GM23338 (cell line): ENCODE results near the gene SLC12A5.

ENCODE experiments used
- CTCF ChIP-seq, 2 experiments: fragments of 200-600 bp in 1 of 2; sonication (generic) in 1 of 2; conservative IDR thresholded peaks; 2 replicates each; pipeline versions ENCODE4 v1.5.1 to v1.6.1; 2016 to 2017; ENCODE audit warnings: antibody characterized with exemption in 2 of 2, low read depth in 2 of 2, mild to moderate bottlenecking in 2 of 2, moderate library complexity in 1 of 2
- JUNB ChIP-seq: IDR thresholded peaks from one replicate; pipeline ENCODE4 v1.6.1; 2016; ENCODE audit warnings: antibody characterized with exemption; ENCODE audit not compliant: unreplicated experiment
- POLR2AphosphoS5 ChIP-seq: IDR thresholded peaks from 2 replicates; pipeline ENCODE4 v1.6.1; 2016; ENCODE audit warnings: antibody characterized with exemption, low read depth
- REST ChIP-seq: IDR thresholded peaks from one replicate; pipeline ENCODE4 v1.6.1; 2018; ENCODE audit warnings: antibody characterized with exemption; ENCODE audit not compliant: unreplicated experiment
- ZNF331 ChIP-seq: fragments of 250-450 bp; sonication (Bioruptor Pico); IDR thresholded peaks from 2 replicates; pipeline ENCODE4 v1.5.0; 2020; ENCODE audit warnings: low read depth, mild to moderate bottlenecking, moderate library complexity

GRCh38 chr20:46021361-46022359 lies 7.4 kb upstream of the SLC12A5 start:
- TF ChIP-seq CTCF (conservative IDR thresholded peaks at IDR 0.05; ENCODE audit: low read depth in 2 of 2) (peak; percentile 45 to 60), POLR2AphosphoS5 (peak; percentile 53), ZNF331 (CRISPR knock-in tag) (no peak), JUNB (no peak), REST (no peak)
